ENCODE data around the gene FAM222B.

Gene FAM222B

GRCh38 chr17:28726627-28727491 lies 115.7 kb downstream of the FAM222B start (continued):
- no peak for TF ChIP-seq ZNF292 (tag by site-specific recombination; IDR thresholded peaks at IDR 0.05; ENCODE audit: borderline replicate concordance, low read depth)
- no peak for TF ChIP-seq ZNF623 (tag by site-specific recombination; IDR thresholded peaks at IDR 0.05)
- TF ChIP-seq ZNF600 (tag by site-specific recombination; IDR thresholded peaks at IDR 0.05): peak; percentile 74
- TF ChIP-seq KLF16 (tag by site-specific recombination; IDR thresholded peaks at IDR 0.05): peak; percentile 82
- peak; percentile 93 for TF ChIP-seq ZNF341 (tag by site-specific recombination; IDR thresholded peaks at IDR 0.05; ENCODE audit: low read depth)
- TF ChIP-seq, protein P1, sequence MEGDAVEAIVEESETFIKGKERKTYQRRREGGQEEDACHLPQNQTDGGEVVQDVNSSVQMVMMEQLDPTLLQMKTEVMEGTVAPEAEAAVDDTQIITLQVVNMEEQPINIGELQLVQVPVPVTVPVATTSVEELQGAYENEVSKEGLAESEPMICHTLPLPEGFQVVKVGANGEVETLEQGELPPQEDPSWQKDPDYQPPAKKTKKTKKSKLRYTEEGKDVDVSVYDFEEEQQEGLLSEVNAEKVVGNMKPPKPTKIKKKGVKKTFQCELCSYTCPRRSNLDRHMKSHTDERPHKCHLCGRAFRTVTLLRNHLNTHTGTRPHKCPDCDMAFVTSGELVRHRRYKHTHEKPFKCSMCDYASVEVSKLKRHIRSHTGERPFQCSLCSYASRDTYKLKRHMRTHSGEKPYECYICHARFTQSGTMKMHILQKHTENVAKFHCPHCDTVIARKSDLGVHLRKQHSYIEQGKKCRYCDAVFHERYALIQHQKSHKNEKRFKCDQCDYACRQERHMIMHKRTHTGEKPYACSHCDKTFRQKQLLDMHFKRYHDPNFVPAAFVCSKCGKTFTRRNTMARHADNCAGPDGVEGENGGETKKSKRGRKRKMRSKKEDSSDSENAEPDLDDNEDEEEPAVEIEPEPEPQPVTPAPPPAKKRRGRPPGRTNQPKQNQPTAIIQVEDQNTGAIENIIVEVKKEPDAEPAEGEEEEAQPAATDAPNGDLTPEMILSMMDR (tag by site-specific recombination; IDR thresholded peaks at IDR 0.05): peak; percentile 100
- 0 out of 2 replicates have a peak, but pooled peaks have one; percentile 31 for TF ChIP-seq ZNF121 (tag by site-specific recombination; IDR thresholded peaks at IDR 0.05)
- peak; percentile 83 for TF ChIP-seq KLF17 (tag by site-specific recombination; IDR thresholded peaks at IDR 0.05)
- TF ChIP-seq TRIM28 (IDR thresholded peaks at IDR 0.05; ENCODE audit: borderline replicate concordance, low read length): 0 out of 2 replicates have a peak, but pooled peaks have one; percentile 42
- no peak for TF ChIP-seq ZNF624 (tag by site-specific recombination; IDR thresholded peaks at IDR 0.05)
- no peak for TF ChIP-seq ZNF433 (tag by site-specific recombination; IDR thresholded peaks at IDR 0.05; ENCODE audit: low read depth)
- TF ChIP-seq, protein P2, sequence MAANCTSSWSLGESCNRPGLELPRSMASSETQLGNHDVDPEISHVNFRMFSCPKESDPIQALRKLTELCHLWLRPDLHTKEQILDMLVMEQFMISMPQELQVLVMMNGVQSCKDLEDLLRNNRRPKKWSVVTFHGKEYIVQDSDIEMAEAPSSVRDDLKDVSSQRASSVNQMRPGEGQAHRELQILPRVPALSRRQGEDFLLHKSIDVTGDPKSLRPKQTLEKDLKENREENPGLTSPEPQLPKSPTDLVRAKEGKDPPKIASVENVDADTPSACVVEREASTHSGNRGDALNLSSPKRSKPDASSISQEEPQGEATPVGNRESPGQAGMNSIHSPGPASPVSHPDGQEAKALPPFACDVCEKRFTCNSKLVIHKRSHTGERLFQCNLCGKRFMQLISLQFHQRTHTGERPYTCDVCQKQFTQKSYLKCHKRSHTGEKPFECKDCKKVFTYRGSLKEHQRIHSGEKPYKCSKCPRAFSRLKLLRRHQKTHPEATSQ (tag by site-specific recombination; IDR thresholded peaks at IDR 0.05): no peak
- no peak for TF ChIP-seq ZNF785 (tag by site-specific recombination; IDR thresholded peaks at IDR 0.05)
- no peak; the same call in 1 of the 2 replicates for TF ChIP-seq ZNF768 (tag by site-specific recombination; IDR thresholded peaks at IDR 0.05)
- peak; percentile 88 for TF ChIP-seq ZNF580 (tag by site-specific recombination; IDR thresholded peaks at IDR 0.05)
- TF ChIP-seq, protein P3, sequence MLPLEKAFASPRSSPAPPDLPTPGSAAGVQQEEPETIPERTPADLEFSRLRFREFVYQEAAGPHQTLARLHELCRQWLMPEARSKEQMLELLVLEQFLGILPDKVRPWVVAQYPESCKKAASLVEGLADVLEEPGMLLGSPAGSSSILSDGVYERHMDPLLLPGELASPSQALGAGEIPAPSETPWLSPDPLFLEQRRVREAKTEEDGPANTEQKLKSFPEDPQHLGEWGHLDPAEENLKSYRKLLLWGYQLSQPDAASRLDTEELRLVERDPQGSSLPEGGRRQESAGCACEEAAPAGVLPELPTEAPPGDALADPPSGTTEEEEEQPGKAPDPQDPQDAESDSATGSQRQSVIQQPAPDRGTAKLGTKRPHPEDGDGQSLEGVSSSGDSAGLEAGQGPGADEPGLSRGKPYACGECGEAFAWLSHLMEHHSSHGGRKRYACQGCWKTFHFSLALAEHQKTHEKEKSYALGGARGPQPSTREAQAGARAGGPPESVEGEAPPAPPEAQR (tag by site-specific recombination; IDR thresholded peaks at IDR 0.05): no peak
- peak; percentile 66; the same call in 1 of the 2 replicates for TF ChIP-seq PRDM10 (tag by site-specific recombination; IDR thresholded peaks at IDR 0.05)
- TF ChIP-seq, protein P4, sequence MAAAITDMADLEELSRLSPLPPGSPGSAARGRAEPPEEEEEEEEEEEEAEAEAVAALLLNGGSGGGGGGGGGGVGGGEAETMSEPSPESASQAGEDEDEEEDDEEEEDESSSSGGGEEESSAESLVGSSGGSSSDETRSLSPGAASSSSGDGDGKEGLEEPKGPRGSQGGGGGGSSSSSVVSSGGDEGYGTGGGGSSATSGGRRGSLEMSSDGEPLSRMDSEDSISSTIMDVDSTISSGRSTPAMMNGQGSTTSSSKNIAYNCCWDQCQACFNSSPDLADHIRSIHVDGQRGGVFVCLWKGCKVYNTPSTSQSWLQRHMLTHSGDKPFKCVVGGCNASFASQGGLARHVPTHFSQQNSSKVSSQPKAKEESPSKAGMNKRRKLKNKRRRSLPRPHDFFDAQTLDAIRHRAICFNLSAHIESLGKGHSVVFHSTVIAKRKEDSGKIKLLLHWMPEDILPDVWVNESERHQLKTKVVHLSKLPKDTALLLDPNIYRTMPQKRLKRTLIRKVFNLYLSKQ (tag by site-specific recombination; IDR thresholded peaks at IDR 0.05; ENCODE audit: borderline replicate concordance): no peak
- TF ChIP-seq ZNF184 (tag by site-specific recombination; IDR thresholded peaks at IDR 0.05): no peak
- TF ChIP-seq, protein P5, sequence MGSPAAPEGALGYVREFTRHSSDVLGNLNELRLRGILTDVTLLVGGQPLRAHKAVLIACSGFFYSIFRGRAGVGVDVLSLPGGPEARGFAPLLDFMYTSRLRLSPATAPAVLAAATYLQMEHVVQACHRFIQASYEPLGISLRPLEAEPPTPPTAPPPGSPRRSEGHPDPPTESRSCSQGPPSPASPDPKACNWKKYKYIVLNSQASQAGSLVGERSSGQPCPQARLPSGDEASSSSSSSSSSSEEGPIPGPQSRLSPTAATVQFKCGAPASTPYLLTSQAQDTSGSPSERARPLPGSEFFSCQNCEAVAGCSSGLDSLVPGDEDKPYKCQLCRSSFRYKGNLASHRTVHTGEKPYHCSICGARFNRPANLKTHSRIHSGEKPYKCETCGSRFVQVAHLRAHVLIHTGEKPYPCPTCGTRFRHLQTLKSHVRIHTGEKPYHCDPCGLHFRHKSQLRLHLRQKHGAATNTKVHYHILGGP (tag by site-specific recombination; IDR thresholded peaks at IDR 0.05): no peak
- TF ChIP-seq, protein P6, sequence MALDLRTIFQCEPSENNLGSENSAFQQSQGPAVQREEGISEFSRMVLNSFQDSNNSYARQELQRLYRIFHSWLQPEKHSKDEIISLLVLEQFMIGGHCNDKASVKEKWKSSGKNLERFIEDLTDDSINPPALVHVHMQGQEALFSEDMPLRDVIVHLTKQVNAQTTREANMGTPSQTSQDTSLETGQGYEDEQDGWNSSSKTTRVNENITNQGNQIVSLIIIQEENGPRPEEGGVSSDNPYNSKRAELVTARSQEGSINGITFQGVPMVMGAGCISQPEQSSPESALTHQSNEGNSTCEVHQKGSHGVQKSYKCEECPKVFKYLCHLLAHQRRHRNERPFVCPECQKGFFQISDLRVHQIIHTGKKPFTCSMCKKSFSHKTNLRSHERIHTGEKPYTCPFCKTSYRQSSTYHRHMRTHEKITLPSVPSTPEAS (tag by site-specific recombination; IDR thresholded peaks at IDR 0.05): no peak
- TF ChIP-seq, protein P7, sequence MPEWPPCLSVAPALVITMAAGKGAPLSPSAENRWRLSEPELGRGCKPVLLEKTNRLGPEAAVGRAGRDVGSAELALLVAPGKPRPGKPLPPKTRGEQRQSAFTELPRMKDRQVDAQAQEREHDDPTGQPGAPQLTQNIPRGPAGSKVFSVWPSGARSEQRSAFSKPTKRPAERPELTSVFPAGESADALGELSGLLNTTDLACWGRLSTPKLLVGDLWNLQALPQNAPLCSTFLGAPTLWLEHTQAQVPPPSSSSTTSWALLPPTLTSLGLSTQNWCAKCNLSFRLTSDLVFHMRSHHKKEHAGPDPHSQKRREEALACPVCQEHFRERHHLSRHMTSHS (tag by site-specific recombination; IDR thresholded peaks at IDR 0.05): no peak
- TF ChIP-seq ZNF140 (tag by site-specific recombination; IDR thresholded peaks at IDR 0.05): no peak

Measured in HEK293 (cell line).